ENCODE results near the gene MTURN. TPM values are rescaled to one million over a fixed set of nuclear protein-coding genes. Genes with fewer than 3 reads are reported as not detected.
"Not testable (repeated sequence)": the region's sequence is repeated elsewhere in the genome, so short reads cannot be mapped to it uniquely, and the experiment has no call there.

Gene MTURN
- total and polyA plus RNA-seq, 3 experiments from 2014 or later, result 4.9 to 6.2 (median 4.9) TPM

DNA sequence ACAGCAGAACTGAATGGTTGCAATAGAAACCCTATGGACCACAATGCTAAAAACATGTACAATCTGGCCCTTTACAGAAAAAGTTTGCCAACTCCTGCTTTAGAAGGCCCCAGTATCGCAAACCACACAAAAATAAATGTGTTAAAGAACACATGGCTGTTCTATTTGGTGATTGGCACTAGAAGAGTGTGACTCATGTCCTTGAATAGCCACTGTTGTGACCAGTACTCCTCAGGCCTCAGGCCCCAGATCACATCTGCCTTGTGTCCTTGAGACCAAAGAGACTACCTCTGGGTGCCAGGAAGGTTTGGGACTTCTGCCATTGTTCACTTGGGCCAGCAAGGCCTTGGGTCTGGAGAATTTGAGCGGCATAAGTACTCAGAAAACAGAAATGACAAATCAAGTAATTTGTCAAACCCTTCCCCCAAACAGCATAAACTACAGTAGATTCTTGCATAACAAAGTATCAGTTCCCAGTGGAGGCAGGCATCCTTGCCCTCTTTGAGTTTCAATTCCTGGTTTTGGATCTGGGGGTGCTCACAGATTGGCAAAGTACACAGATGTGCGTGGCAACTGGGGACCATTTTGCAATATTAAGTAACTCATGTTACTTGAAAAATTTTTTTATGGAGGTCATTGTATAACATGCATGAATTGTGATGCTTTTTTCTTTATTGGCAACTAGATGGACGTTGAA lies 50.2 kb downstream of the MTURN start:
- no peak overlapping the region for H3K4me3 Mint-ChIP-seq
- POLR2A ChIA-PET, result no interaction called here
- peaks cover 0 to 2% (median 0%) of the 10 kb centered on the region in 3 donors for H3K4me1 Mint-ChIP-seq
- H3K4me1 ChIP-seq (ENCODE audit: insufficient read depth, low read length), result no peaks in the 10 kb centered on the region
- peaks cover 0 to 10% (median 2%) of the 10 kb centered on the region in 5 donors for H3K9me3 Mint-ChIP-seq
- H3K27ac Mint-ChIP-seq, result no peak overlapping the region
- peaks cover 0 to 25% (median 0%) of the 10 kb centered on the region in 3 donors for H3K36me3 Mint-ChIP-seq
- no peaks in the 10 kb centered on the region for H3K9me3 ChIP-seq (ENCODE audit: low read length)
- H3K27ac ChIP-seq (ENCODE audit: low read depth, low read length), result no peak overlapping the region
- H3K27me3 Mint-ChIP-seq, result peaks cover 0 to 2% of the 10 kb centered on the region in 2 donors
- CTCF ChIA-PET, result no interaction called here
- no peak for DNase-seq
- H3K27me3 ChIP-seq (ENCODE audit: insufficient read depth, low read length, poor library complexity, severe bottlenecking), result no peaks in the 10 kb centered on the region
- no peak overlapping the region for H3K4me3 ChIP-seq (ENCODE audit: low read length)
- H3K36me3 ChIP-seq (ENCODE audit: insufficient read depth, low read length), result no peaks in the 10 kb centered on the region

DNA sequence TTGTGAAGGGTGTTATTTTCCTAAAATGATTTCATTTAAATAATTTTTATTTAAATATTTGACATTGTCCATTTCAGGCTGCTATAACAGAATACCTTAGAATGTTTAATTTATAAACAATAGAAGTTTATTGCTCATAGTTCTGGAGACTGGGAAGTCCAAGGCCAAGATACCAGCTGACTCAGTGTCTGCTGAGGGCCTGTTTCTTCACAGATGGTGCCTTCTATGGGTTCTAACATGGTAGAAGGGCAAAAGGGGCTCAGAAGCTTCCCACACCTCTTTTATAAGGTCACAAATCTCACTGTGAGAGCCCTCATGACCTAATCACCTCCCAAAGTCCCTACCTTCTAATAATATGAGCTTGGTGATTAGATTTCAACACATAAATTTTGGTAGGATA lies 50.7 kb downstream of the MTURN start:
- Mint-ChIP-seq H3K9me3 (peaks cover 0 to 10% (median 2%) of the 10 kb centered on the region in 5 donors), H3K4me1 (no peaks in the 10 kb centered on the region), H3K4me3 (no peak overlapping the region), H3K27ac (no peak overlapping the region), H3K36me3 (peaks cover 0 to 25% (median 0%) of the 10 kb centered on the region in 3 donors), H3K27me3 (peaks cover 0 to 2% of the 10 kb centered on the region in 2 donors)
- POLR2A ChIA-PET, result no interaction called here
- no peaks in the 10 kb centered on the region for H3K4me1 ChIP-seq (ENCODE audit: insufficient read depth, low read length)
- no peaks in the 10 kb centered on the region for H3K27me3 ChIP-seq (ENCODE audit: insufficient read depth, low read length, poor library complexity, severe bottlenecking)
- no peak overlapping the region for H3K27ac ChIP-seq (ENCODE audit: low read depth, low read length)
- H3K36me3 ChIP-seq (ENCODE audit: insufficient read depth, low read length), result no peaks in the 10 kb centered on the region
- CTCF ChIA-PET, result no interaction called here
- no peak for DNase-seq
- H3K4me3 ChIP-seq (ENCODE audit: low read length), result no peak overlapping the region
- no peaks in the 10 kb centered on the region for H3K9me3 ChIP-seq (ENCODE audit: low read length)

DNA sequence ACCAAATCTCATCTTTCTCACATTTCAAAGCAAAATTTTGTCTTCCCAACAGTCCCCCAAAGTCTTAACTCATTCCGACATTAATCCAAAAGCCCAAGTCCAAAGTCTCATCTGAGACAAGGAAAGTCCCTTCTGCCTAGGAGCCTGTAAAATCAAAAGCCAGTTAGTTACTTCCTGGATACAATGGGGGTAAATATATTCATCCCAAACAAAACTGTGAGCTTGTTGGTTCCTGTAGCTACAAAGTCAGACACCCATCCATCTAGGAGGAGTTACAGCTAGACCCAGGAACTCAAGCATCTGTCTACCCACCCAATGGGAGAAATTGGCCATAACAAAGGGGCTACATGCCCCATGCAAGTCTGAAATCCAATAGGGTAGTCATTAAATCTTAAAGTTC lies 51.9 kb downstream of the MTURN start:
- POLR2A ChIA-PET, result no interaction called here
- H3K36me3 Mint-ChIP-seq, result peaks cover 0 to 25% (median 0%) of the 10 kb centered on the region in 3 donors
- H3K36me3 ChIP-seq (ENCODE audit: insufficient read depth, low read length), result no peaks in the 10 kb centered on the region
- H3K27me3 Mint-ChIP-seq, result no peaks in the 10 kb centered on the region
- H3K4me1 Mint-ChIP-seq, result no peaks in the 10 kb centered on the region
- no peak overlapping the region for H3K27ac Mint-ChIP-seq
- no peaks in the 10 kb centered on the region for H3K9me3 ChIP-seq (ENCODE audit: low read length)
- no peaks in the 10 kb centered on the region for H3K4me1 ChIP-seq (ENCODE audit: insufficient read depth, low read length)
- H3K27ac ChIP-seq (ENCODE audit: low read depth, low read length), result no peak overlapping the region
- H3K27me3 ChIP-seq (ENCODE audit: insufficient read depth, low read length, poor library complexity, severe bottlenecking), result no peaks in the 10 kb centered on the region
- H3K4me3 ChIP-seq (ENCODE audit: low read length), result no peak overlapping the region
- DNase-seq, result no peak
- H3K9me3 Mint-ChIP-seq, result peaks cover 0 to 10% (median 2%) of the 10 kb centered on the region in 5 donors
- H3K4me3 Mint-ChIP-seq, result no peak overlapping the region
- CTCF ChIA-PET, result no interaction called here

DNA sequence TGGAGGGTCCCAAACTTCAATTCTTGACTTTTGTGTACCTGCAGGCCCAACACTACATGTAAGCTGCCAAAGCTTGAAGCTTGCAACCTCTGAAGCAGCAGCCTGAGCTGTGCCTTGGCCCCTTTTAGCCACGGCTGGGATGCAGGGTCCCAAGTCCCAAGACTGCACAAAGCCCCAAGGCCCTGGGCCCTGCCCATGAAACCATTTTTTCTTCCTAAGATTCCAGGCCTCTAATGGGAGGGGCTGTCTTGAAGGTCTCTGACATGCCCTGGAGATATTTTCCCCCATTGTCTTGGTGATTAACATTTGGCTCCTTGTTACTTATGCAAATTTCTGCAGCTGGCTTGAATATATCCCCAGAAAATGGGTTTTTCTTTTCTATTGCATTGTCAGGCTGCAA lies 52.7 kb downstream of the MTURN start:
- no peaks in the 10 kb centered on the region for H3K27me3 ChIP-seq (ENCODE audit: insufficient read depth, low read length, poor library complexity, severe bottlenecking)
- H3K27ac ChIP-seq (ENCODE audit: low read depth, low read length), result no peak overlapping the region
- no peaks in the 10 kb centered on the region for H3K9me3 ChIP-seq (ENCODE audit: low read length)
- H3K36me3 Mint-ChIP-seq, result peaks cover 0 to 25% (median 0%) of the 10 kb centered on the region in 3 donors
- H3K27ac Mint-ChIP-seq, result no peak overlapping the region
- no peaks in the 10 kb centered on the region for H3K4me1 Mint-ChIP-seq
- ChIA-PET CTCF (interaction anchor here (0.6 kb wide), 1 partner anchor 20 kb away, joined by 3 read pairs; no protein-coding TSS in a partner anchor), POLR2A (no interaction called here)
- no peaks in the 10 kb centered on the region for H3K27me3 Mint-ChIP-seq
- no peak for DNase-seq
- H3K4me3 Mint-ChIP-seq, result no peak overlapping the region
- H3K36me3 ChIP-seq (ENCODE audit: insufficient read depth, low read length), result no peaks in the 10 kb centered on the region
- H3K4me3 ChIP-seq (ENCODE audit: low read length), result no peak overlapping the region
- no peaks in the 10 kb centered on the region for H3K4me1 ChIP-seq (ENCODE audit: insufficient read depth, low read length)
- H3K9me3 Mint-ChIP-seq, result peaks cover 0 to 10% (median 2%) of the 10 kb centered on the region in 5 donors

DNA sequence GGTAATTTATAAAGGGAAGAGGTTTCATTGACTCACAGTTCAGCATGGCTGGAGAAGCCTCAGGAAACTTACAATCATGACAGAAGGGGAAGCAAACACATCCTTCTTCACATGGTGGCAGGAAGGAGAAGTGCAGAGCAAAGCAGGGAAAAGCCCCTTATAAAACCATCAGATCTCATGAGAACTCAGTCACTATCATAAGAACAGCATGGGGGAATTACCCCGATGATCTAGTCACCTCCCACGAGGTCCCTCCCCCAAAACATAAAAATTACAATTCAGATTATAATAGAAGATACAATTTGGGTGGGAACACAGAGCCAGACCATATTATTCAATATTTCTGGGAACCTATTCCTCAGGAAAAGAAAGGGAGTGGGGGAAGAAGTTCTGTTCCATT lies 53.6 kb downstream of the MTURN start:
- peaks cover 0 to 10% (median 2%) of the 10 kb centered on the region in 5 donors for H3K9me3 Mint-ChIP-seq
- CTCF ChIA-PET; H3K36me3 ChIP-seq (ENCODE audit: insufficient read depth, low read length); POLR2A ChIA-PET; H3K9me3 ChIP-seq (ENCODE audit: low read length); H3K4me1 ChIP-seq (ENCODE audit: insufficient read depth, low read length); H3K27me3 Mint-ChIP-seq; H3K4me3 ChIP-seq (ENCODE audit: low read length); H3K27ac Mint-ChIP-seq; H3K27me3 ChIP-seq (ENCODE audit: insufficient read depth, low read length, poor library complexity, severe bottlenecking); H3K4me3 Mint-ChIP-seq; DNase-seq; H3K27ac ChIP-seq (ENCODE audit: low read depth, low read length); H3K4me1 Mint-ChIP-seq: not testable (repeated sequence)
- peaks cover 0 to 25% (median 0%) of the 10 kb centered on the region in 3 donors for H3K36me3 Mint-ChIP-seq

DNA sequence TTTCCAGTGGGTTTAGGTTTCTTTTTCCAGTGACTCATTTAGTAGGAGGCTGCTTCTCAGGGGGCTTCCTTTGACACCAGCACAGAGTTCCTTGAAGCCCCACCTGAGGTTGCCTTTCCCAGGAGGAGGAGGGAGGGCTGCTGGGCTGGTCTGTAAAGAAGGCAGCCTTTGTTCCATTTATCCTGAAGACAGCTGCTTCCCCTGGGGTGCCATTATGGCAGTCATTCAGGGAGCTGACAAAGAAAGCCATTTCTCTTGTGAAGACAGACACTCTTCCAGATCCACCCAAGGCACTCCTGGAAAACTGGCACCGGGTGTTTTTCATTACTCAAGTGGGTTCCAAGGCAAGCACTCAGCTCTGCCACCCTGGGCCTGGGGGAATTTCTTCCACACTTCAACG lies 54.0 kb downstream of the MTURN start:
- Mint-ChIP-seq H3K27me3 (no peaks in the 10 kb centered on the region), H3K27ac (no peak overlapping the region), H3K4me1 (no peaks in the 10 kb centered on the region), H3K4me3 (no peak overlapping the region), H3K36me3 (peaks cover 0 to 25% (median 0%) of the 10 kb centered on the region in 3 donors), H3K9me3 (peaks cover 0 to 10% (median 2%) of the 10 kb centered on the region in 5 donors)
- POLR2A ChIA-PET, result no interaction called here
- Histone ChIP-seq H3K9me3 (ENCODE audit: low read length) (no peaks in the 10 kb centered on the region), H3K4me3 (ENCODE audit: low read length) (no peak overlapping the region), H3K36me3 (ENCODE audit: insufficient read depth, low read length) (no peaks in the 10 kb centered on the region), H3K27ac (ENCODE audit: low read depth, low read length) (no peak overlapping the region), H3K4me1 (ENCODE audit: insufficient read depth, low read length) (no peaks in the 10 kb centered on the region), H3K27me3 (ENCODE audit: insufficient read depth, low read length, poor library complexity, severe bottlenecking) (no peaks in the 10 kb centered on the region)
- no peak for DNase-seq
- CTCF ChIA-PET, result no interaction called here

DNA sequence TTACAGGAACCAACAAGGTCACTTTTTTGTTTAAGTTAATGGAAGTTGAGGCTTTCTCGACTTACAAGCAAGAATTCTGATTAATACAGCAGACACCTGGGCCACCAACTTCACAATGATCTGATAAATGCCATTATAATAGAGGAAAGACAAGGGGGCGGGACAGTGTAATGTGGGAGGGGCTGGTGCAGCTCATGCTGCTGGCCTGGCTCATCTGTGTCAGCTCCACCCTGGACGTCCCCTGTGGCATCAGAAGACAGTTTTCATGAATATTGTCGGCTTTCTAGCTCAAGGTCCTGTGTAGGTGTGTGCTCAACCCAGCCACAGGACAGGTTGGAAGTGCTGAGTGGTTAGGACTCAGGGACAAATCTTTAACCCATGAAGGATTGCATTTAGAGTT lies 57.0 kb downstream of the MTURN start:
- Mint-ChIP-seq H3K4me1 (no peaks in the 10 kb centered on the region), H3K9me3 (peaks cover 5 to 15% (median 10%) of the 10 kb centered on the region in 5 donors), H3K4me3 (no peak overlapping the region), H3K36me3 (peaks cover 2 to 19% (median 2%) of the 10 kb centered on the region in 3 donors), H3K27me3 (no peaks in the 10 kb centered on the region), H3K27ac (no peak overlapping the region)
- Histone ChIP-seq H3K4me1 (ENCODE audit: insufficient read depth, low read length) (no peaks in the 10 kb centered on the region), H3K36me3 (ENCODE audit: insufficient read depth, low read length) (no peaks in the 10 kb centered on the region), H3K27ac (ENCODE audit: low read depth, low read length) (no peak overlapping the region), H3K27me3 (ENCODE audit: insufficient read depth, low read length, poor library complexity, severe bottlenecking) (no peaks in the 10 kb centered on the region), H3K9me3 (ENCODE audit: low read length) (no peaks in the 10 kb centered on the region), H3K4me3 (ENCODE audit: low read length) (no peak overlapping the region)
- ChIA-PET POLR2A (no interaction called here), CTCF (interaction anchor here (1.0 kb wide), 1 partner anchor 18 kb away, joined by 3 read pairs; no protein-coding TSS in a partner anchor)
- DNase-seq, result no peak

DNA sequence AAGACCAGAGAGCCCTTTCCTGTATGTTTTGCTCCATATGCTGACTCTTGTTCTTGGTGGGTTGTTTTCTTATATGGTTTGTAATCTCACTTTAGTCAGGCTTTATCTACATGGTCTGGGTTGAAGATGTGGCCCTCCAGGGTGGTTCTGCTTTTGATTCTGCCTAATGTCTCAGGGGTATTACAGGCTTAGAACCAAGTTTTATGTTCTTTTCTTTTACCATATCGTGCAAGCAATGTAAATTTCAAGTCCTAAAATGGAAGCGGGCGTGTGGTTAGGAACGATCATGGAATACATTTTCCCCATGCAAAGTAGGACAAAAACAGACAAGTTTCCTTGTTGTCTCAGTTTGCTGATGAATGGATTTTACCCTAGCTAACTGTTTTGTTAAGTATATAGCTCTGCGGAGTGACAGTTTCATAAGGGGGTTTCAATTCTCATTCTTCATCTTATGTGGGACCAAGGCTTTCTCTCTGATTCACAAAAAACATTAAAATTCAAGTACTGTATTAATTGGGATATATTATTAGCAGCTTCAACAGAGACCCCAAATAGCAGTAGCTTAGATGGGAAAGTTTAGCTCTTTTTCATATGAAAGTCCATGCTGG lies 58.7 kb downstream of the MTURN start:
- no peak overlapping the region for H3K27ac ChIP-seq (ENCODE audit: low read depth, low read length)
- DNase-seq, result no peak

More for the DNA sequence above, 58.7 kb downstream of the MTURN start:
- H3K4me1 Mint-ChIP-seq, result no peaks in the 10 kb centered on the region
- H3K9me3 ChIP-seq (ENCODE audit: low read length), result no peaks in the 10 kb centered on the region
- H3K4me1 ChIP-seq (ENCODE audit: insufficient read depth, low read length), result no peaks in the 10 kb centered on the region
- no peak overlapping the region for H3K27ac Mint-ChIP-seq
- H3K9me3 Mint-ChIP-seq, result peaks cover 3 to 14% (median 12%) of the 10 kb centered on the region in 5 donors
- H3K27me3 ChIP-seq (ENCODE audit: insufficient read depth, low read length, poor library complexity, severe bottlenecking), result no peaks in the 10 kb centered on the region
- CTCF ChIA-PET, result interaction anchor here (1.1 kb wide), 1 partner anchor 44 kb away, joined by 3 read pairs; no protein-coding TSS in a partner anchor
- no peaks in the 10 kb centered on the region for H3K36me3 ChIP-seq (ENCODE audit: insufficient read depth, low read length)
- peaks cover 2 to 14% (median 4%) of the 10 kb centered on the region in 3 donors for H3K36me3 Mint-ChIP-seq
- H3K4me3 ChIP-seq (ENCODE audit: low read length), result no peak overlapping the region
- no peak overlapping the region for H3K4me3 Mint-ChIP-seq
- H3K27me3 Mint-ChIP-seq, result no peaks in the 10 kb centered on the region
- POLR2A ChIA-PET, result no interaction called here

Data from CD8-positive, alpha-beta memory T cell (primary cell).